Measurements from ENCODE around the gene KIAA0319L. TPM values are rescaled to one million over a fixed set of nuclear protein-coding genes. Genes with fewer than 3 reads are reported as not detected.

Gene KIAA0319L
- total RNA-seq, 1 experiment from 2014 or later: 46.4 TPM

DNA sequence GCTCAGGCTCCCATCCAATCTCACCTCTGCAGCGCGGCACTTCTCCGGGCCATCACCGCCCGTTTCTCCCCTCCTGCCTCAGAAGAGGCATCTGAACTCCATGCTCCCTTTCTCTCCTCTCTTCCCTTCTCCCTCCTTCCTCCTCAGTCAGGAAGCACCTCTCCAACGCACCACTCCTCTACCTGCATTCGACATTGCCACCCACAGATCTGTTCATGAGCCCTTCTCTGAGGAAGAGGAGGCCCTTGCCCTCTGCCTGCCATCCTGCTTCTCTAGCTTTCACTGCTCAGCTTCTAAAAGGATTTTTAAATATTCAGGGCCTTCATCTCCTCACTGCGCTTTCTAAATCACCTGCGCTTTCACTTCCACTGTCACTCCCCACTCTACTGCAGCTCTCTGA, 120.0 kb downstream of the KIAA0319L start:
- H4K8ac ChIP-seq (replicated peaks; ENCODE audit: insufficient read length, low read depth, low read length): no peak overlapping the region
- no peak overlapping the region for H3K14ac ChIP-seq (ENCODE audit: insufficient read depth, low read length)
- WGBS (ENCODE audit: extremely low coverage, insufficient read length, low lambda C conversion rate): no CpG with 5 or more reads among the region's 9 CpGs
- no peak overlapping the region for H3K56ac ChIP-seq (ENCODE audit: insufficient read length, low read depth, low read length)
- no peaks in the 10 kb centered on the region for H3K79me1 ChIP-seq (ENCODE audit: insufficient read depth, low read depth, low read length, poor library complexity, severe bottlenecking)
- TF ChIP-seq, protein P1, sequence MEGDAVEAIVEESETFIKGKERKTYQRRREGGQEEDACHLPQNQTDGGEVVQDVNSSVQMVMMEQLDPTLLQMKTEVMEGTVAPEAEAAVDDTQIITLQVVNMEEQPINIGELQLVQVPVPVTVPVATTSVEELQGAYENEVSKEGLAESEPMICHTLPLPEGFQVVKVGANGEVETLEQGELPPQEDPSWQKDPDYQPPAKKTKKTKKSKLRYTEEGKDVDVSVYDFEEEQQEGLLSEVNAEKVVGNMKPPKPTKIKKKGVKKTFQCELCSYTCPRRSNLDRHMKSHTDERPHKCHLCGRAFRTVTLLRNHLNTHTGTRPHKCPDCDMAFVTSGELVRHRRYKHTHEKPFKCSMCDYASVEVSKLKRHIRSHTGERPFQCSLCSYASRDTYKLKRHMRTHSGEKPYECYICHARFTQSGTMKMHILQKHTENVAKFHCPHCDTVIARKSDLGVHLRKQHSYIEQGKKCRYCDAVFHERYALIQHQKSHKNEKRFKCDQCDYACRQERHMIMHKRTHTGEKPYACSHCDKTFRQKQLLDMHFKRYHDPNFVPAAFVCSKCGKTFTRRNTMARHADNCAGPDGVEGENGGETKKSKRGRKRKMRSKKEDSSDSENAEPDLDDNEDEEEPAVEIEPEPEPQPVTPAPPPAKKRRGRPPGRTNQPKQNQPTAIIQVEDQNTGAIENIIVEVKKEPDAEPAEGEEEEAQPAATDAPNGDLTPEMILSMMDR (conservative IDR thresholded peaks at IDR 0.05): no peak
- no peak overlapping the region for H3K18ac ChIP-seq (ENCODE audit: insufficient read length, low read depth, low read length)
- H3K23me2 ChIP-seq (ENCODE audit: insufficient read length, low read depth, low read length, poor library complexity, severe bottlenecking): no peaks in the 10 kb centered on the region
- H3K4me2 ChIP-seq (ENCODE audit: insufficient read depth, insufficient read length, low read length): no peak overlapping the region
- peak overlapping the region in 2 of 3 experiments; percentile 14 to 62; a peak in 4 of 7 replicates for H3K27ac Mint-ChIP-seq
- H3K4me1 Mint-ChIP-seq: no peaks in the 10 kb centered on the region
- no peak overlapping the region for H3K9ac ChIP-seq (ENCODE audit: extremely low read depth, insufficient read length, low read length)
- H3K27ac ChIP-seq (ENCODE audit: insufficient read length, low read depth, low read length): no peak overlapping the region
- no peak overlapping the region for H2BK5ac ChIP-seq (ENCODE audit: insufficient read length, low read length)
- no peaks in the 10 kb centered on the region for H3K79me2 ChIP-seq (ENCODE audit: insufficient read depth, low read length)
- H3K4ac ChIP-seq (ENCODE audit: low read depth, low read length): no peak overlapping the region
- H2BK12ac ChIP-seq (ENCODE audit: insufficient read length, low read depth, low read length): no peak overlapping the region
- no peaks in the 10 kb centered on the region for H3K9me3 ChIP-seq (ENCODE audit: control insufficient read depth, low read depth, low read length)
- no peak overlapping the region for H4K91ac ChIP-seq (ENCODE audit: insufficient read length, low read depth, low read length)
- no peak overlapping the region for H2AK5ac ChIP-seq (ENCODE audit: insufficient read length, low read length)
- no peak overlapping the region for H3K23ac ChIP-seq (ENCODE audit: insufficient read length, low read depth, low read length)
- no peaks in the 10 kb centered on the region for H3K4me1 ChIP-seq (ENCODE audit: insufficient read depth, low read length)
- H3K27me3 ChIP-seq (ENCODE audit: insufficient read depth, low read length): no peaks in the 10 kb centered on the region
- H2AFZ ChIP-seq (ENCODE audit: low read length): no peak overlapping the region
- no peaks in the 10 kb centered on the region for H3K27me3 Mint-ChIP-seq (ENCODE audit: low read depth)
- peaks cover 45 to 85% (median 81%) of the 10 kb centered on the region in 3 experiments; a peak in 6 of 7 replicates for H3K36me3 Mint-ChIP-seq (ENCODE audit: insufficient read depth in 1 of 3, low read depth in 3 of 3)
- no peak for DNase-seq
- H4K5ac ChIP-seq (ENCODE audit: insufficient read length, low read depth, low read length): no peak overlapping the region
- no peaks in the 10 kb centered on the region for H4K20me1 ChIP-seq (ENCODE audit: control insufficient read depth, insufficient read depth, insufficient read length)
- no peak overlapping the region for H3T11ph ChIP-seq (ENCODE audit: low read length)
- no peak overlapping the region for H2BK15ac ChIP-seq (ENCODE audit: low read depth, low read length)
- H3K4me3 Mint-ChIP-seq: no peak overlapping the region
- no peaks in the 10 kb centered on the region for H3K9me3 Mint-ChIP-seq
- H2BK120ac ChIP-seq (ENCODE audit: low read depth, low read length, poor library complexity, severe bottlenecking): no peak overlapping the region
- no peak overlapping the region for H2BK20ac ChIP-seq (ENCODE audit: low read depth, low read length, poor library complexity, severe bottlenecking)

Data from H9 (cell line).